Neural cell (in vitro differentiated cells): ENCODE measurements around the gene FHOD3.

ENCODE experiments used
- TF ChIP-seq, protein P1 (sequence below): fragments of 450-650 bp; IDR thresholded peaks from 2 replicates; pipeline ENCODE4 v1.5.1; 2014; ENCODE audit warnings: antibody characterized with exemption, mild to moderate bottlenecking, moderate library complexity; ENCODE audit not compliant: poor library complexity, severe bottlenecking
- TF ChIP-seq, protein P2 (sequence below): IDR thresholded peaks from 2 replicates; pipeline ENCODE4 v1.6.1; 2012; ENCODE audit warnings: borderline replicate concordance

DNA sequence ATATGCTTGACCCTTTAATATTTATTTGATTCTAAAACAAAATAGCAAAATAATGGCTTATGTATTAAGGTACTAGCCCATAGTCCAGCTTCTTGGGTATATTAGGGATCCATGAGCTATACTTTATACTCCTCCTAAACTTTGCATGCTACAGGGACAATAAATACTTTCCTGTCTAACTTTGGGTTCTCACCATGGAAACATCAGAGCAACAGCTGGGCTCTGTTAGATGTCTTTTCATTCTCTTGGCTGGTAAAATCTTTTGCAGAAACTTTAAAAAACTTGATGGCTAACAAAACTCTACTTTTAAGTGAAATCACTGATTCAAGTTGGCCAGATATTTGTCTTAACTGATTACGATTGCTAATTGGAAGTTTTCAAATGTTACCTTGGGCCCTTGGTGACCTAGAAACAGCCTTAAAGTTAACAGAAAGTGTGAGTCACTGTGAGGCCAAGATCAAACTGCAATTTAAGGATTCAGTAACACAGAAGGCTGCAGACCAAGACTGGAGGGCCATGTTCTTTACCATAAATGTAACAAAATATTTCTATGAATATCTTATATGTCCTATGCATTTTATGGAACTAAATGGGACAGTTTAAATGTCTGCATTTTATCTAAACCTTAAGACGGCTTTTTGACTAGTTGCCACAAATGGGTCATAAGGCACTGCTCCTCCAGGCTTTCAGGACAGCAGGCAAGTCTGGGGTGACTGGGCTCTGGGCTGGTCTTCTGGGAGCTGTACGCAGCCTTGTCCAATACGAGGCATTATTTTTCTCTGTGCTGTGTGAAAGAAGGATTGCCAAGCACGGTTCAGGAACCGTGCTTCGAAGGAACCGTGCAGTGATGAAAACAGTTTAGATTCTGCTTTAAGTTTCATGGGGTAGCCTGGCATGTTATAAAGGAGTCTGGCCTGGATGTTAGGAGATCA lies 342.8 kb downstream of the FHOD3 start:
- TF ChIP-seq, protein P1, sequence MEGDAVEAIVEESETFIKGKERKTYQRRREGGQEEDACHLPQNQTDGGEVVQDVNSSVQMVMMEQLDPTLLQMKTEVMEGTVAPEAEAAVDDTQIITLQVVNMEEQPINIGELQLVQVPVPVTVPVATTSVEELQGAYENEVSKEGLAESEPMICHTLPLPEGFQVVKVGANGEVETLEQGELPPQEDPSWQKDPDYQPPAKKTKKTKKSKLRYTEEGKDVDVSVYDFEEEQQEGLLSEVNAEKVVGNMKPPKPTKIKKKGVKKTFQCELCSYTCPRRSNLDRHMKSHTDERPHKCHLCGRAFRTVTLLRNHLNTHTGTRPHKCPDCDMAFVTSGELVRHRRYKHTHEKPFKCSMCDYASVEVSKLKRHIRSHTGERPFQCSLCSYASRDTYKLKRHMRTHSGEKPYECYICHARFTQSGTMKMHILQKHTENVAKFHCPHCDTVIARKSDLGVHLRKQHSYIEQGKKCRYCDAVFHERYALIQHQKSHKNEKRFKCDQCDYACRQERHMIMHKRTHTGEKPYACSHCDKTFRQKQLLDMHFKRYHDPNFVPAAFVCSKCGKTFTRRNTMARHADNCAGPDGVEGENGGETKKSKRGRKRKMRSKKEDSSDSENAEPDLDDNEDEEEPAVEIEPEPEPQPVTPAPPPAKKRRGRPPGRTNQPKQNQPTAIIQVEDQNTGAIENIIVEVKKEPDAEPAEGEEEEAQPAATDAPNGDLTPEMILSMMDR, result no peak
- TF ChIP-seq, protein P2, sequence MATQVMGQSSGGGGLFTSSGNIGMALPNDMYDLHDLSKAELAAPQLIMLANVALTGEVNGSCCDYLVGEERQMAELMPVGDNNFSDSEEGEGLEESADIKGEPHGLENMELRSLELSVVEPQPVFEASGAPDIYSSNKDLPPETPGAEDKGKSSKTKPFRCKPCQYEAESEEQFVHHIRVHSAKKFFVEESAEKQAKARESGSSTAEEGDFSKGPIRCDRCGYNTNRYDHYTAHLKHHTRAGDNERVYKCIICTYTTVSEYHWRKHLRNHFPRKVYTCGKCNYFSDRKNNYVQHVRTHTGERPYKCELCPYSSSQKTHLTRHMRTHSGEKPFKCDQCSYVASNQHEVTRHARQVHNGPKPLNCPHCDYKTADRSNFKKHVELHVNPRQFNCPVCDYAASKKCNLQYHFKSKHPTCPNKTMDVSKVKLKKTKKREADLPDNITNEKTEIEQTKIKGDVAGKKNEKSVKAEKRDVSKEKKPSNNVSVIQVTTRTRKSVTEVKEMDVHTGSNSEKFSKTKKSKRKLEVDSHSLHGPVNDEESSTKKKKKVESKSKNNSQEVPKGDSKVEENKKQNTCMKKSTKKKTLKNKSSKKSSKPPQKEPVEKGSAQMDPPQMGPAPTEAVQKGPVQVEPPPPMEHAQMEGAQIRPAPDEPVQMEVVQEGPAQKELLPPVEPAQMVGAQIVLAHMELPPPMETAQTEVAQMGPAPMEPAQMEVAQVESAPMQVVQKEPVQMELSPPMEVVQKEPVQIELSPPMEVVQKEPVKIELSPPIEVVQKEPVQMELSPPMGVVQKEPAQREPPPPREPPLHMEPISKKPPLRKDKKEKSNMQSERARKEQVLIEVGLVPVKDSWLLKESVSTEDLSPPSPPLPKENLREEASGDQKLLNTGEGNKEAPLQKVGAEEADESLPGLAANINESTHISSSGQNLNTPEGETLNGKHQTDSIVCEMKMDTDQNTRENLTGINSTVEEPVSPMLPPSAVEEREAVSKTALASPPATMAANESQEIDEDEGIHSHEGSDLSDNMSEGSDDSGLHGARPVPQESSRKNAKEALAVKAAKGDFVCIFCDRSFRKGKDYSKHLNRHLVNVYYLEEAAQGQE, result no peak
